ENCODE data around the gene HIGD2A.

DNA sequence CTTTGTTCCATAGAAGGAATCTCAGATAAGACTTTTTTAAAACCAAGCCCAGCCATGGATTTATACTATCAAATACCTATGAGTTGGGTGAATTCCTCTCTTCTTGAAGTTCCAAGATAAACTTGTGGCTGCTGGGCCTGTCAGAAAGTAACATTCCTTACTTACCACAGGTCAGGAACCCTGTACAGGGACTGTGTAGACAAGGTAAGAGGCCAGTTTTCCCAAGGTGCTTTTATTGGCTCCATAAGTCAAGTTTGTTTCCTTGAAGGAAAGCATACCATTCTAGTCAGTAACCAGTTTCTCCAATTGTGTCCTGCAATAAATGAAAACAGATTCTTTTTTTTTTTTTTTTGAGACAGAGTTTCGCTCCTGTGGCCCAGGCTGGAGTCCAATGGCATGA is 36.6 kb downstream of the HIGD2A start:
- TF ChIP-seq YY1 (IDR thresholded peaks at IDR 0.05) = no peak
- TF ChIP-seq EGR1 (IDR thresholded peaks at IDR 0.05; ENCODE audit: low read depth in 2 of 2) = no peak
- TF ChIP-seq, protein P1, sequence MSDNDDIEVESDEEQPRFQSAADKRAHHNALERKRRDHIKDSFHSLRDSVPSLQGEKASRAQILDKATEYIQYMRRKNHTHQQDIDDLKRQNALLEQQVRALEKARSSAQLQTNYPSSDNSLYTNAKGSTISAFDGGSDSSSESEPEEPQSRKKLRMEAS (IDR thresholded peaks at IDR 0.05) = no peak
- no peak for TF ChIP-seq GABPA (IDR thresholded peaks at IDR 0.05 in 1 of 2, conservative IDR thresholded peaks at IDR 0.05 in 1 of 2)
- TF ChIP-seq, protein P2, sequence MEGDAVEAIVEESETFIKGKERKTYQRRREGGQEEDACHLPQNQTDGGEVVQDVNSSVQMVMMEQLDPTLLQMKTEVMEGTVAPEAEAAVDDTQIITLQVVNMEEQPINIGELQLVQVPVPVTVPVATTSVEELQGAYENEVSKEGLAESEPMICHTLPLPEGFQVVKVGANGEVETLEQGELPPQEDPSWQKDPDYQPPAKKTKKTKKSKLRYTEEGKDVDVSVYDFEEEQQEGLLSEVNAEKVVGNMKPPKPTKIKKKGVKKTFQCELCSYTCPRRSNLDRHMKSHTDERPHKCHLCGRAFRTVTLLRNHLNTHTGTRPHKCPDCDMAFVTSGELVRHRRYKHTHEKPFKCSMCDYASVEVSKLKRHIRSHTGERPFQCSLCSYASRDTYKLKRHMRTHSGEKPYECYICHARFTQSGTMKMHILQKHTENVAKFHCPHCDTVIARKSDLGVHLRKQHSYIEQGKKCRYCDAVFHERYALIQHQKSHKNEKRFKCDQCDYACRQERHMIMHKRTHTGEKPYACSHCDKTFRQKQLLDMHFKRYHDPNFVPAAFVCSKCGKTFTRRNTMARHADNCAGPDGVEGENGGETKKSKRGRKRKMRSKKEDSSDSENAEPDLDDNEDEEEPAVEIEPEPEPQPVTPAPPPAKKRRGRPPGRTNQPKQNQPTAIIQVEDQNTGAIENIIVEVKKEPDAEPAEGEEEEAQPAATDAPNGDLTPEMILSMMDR (IDR thresholded peaks at IDR 0.05; ENCODE audit: low read depth, low read length, missing input control) = no peak
- TF ChIP-seq HNF4A (conservative IDR thresholded peaks at IDR 0.05) = no peak
- TF ChIP-seq RAD21 (IDR thresholded peaks at IDR 0.05) = no peak
- no peak for TF ChIP-seq FOXA1 (IDR thresholded peaks at IDR 0.05)
- TF ChIP-seq, protein P3, sequence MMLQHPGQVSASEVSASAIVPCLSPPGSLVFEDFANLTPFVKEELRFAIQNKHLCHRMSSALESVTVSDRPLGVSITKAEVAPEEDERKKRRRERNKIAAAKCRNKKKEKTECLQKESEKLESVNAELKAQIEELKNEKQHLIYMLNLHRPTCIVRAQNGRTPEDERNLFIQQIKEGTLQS (IDR thresholded peaks at IDR 0.05) = no peak
- no peak for TF ChIP-seq JUND (IDR thresholded peaks at IDR 0.05)
- TF ChIP-seq, protein P4, sequence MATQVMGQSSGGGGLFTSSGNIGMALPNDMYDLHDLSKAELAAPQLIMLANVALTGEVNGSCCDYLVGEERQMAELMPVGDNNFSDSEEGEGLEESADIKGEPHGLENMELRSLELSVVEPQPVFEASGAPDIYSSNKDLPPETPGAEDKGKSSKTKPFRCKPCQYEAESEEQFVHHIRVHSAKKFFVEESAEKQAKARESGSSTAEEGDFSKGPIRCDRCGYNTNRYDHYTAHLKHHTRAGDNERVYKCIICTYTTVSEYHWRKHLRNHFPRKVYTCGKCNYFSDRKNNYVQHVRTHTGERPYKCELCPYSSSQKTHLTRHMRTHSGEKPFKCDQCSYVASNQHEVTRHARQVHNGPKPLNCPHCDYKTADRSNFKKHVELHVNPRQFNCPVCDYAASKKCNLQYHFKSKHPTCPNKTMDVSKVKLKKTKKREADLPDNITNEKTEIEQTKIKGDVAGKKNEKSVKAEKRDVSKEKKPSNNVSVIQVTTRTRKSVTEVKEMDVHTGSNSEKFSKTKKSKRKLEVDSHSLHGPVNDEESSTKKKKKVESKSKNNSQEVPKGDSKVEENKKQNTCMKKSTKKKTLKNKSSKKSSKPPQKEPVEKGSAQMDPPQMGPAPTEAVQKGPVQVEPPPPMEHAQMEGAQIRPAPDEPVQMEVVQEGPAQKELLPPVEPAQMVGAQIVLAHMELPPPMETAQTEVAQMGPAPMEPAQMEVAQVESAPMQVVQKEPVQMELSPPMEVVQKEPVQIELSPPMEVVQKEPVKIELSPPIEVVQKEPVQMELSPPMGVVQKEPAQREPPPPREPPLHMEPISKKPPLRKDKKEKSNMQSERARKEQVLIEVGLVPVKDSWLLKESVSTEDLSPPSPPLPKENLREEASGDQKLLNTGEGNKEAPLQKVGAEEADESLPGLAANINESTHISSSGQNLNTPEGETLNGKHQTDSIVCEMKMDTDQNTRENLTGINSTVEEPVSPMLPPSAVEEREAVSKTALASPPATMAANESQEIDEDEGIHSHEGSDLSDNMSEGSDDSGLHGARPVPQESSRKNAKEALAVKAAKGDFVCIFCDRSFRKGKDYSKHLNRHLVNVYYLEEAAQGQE (IDR thresholded peaks at IDR 0.05) = no peak

Data from liver (tissue), 3 donors.